Measurements from ENCODE around the gene TUBA1C.
"Not testable (repeated sequence)": the region's sequence is repeated elsewhere in the genome, so short reads cannot be mapped to it uniquely, and the experiment has no call there.

Gene TUBA1C

GRCh38 chr12:49296836-49297694, 32.2 kb downstream of the TUBA1C start:
- in situ Hi-C loops (cut with MboI; ENCODE audit: low pct_unique_long_range_greater_than_20kb, low sequenced_read_pairs): no loop called here
- peak; percentile 70 for DNase-seq

GRCh38 chr12:49297695-49298060, 32.8 kb downstream of the TUBA1C start:
- in situ Hi-C loops (cut with MboI; ENCODE audit: low pct_unique_long_range_greater_than_20kb, low sequenced_read_pairs): no loop called here
- no peak for DNase-seq

- DNase-seq: no peak
- in situ Hi-C loops (cut with MboI; ENCODE audit: low pct_unique_long_range_greater_than_20kb, low sequenced_read_pairs): no loop called here
Observed at GRCh38 chr12:49298160-49298559, 33.3 kb downstream of the TUBA1C start.

GRCh38 chr12:49301760-49302159, 36.9 kb downstream of the TUBA1C start:
- DNase-seq: no peak
- in situ Hi-C loops (cut with MboI; ENCODE audit: low pct_unique_long_range_greater_than_20kb, low sequenced_read_pairs): no loop called here

GRCh38 chr12:49304161-49304560, 39.3 kb downstream of the TUBA1C start:
- in situ Hi-C loops (cut with MboI; ENCODE audit: low pct_unique_long_range_greater_than_20kb, low sequenced_read_pairs): no loop called here
- DNase-seq: no peak

- DNase-seq: no peak
- in situ Hi-C loops (cut with MboI; ENCODE audit: low pct_unique_long_range_greater_than_20kb, low sequenced_read_pairs): no loop called here
Observed at GRCh38 chr12:49305762-49306510, 41.1 kb downstream of the TUBA1C start.

- in situ Hi-C loops (cut with MboI; ENCODE audit: low pct_unique_long_range_greater_than_20kb, low sequenced_read_pairs): no loop called here
- no peak for DNase-seq
Observed at GRCh38 chr12:49309386-49309785, 44.5 kb downstream of the TUBA1C start.

GRCh38 chr12:49310451-49311000, 45.6 kb downstream of the TUBA1C start:
- in situ Hi-C loops (cut with MboI; ENCODE audit: low pct_unique_long_range_greater_than_20kb, low sequenced_read_pairs); DNase-seq: not testable (repeated sequence)

GRCh38 chr12:49314811-49315210, 49.9 kb downstream of the TUBA1C start:
- in situ Hi-C loops (cut with MboI; ENCODE audit: low pct_unique_long_range_greater_than_20kb, low sequenced_read_pairs): no loop called here
- DNase-seq: no peak

GRCh38 chr12:49317118-49317517, 52.2 kb downstream of the TUBA1C start:
- DNase-seq; in situ Hi-C loops (cut with MboI; ENCODE audit: low pct_unique_long_range_greater_than_20kb, low sequenced_read_pairs): not testable (repeated sequence)

- DNase-seq; in situ Hi-C loops (cut with MboI; ENCODE audit: low pct_unique_long_range_greater_than_20kb, low sequenced_read_pairs): not testable (repeated sequence)
Observed at GRCh38 chr12:49320411-49321103, 55.7 kb downstream of the TUBA1C start.

GRCh38 chr12:49322367-49322707, 57.5 kb downstream of the TUBA1C start:
- in situ Hi-C loops (cut with MboI; ENCODE audit: low pct_unique_long_range_greater_than_20kb, low sequenced_read_pairs): no loop called here
- no peak for DNase-seq

- peak; percentile 99 for DNase-seq
- in situ Hi-C loops (cut with MboI; ENCODE audit: low pct_unique_long_range_greater_than_20kb, low sequenced_read_pairs): no loop called here
Observed at GRCh38 chr12:49322708-49323523, 58.0 kb downstream of the TUBA1C start, which contains the start of gene TROAP. TSS of gene TROAP (plus strand) at chr12:49323255. CDS start at chr12:49323609, 354 bp downstream.

GRCh38 chr12:49323524-49324097, 58.7 kb downstream of the TUBA1C start:
- in situ Hi-C loops (cut with MboI; ENCODE audit: low pct_unique_long_range_greater_than_20kb, low sequenced_read_pairs): no loop called here
- no peak for DNase-seq

Measured in KBM-7 (cell line).